HPDE6-E6E7 (cell line): ENCODE measurements around the gene C11orf97.
A peak's percentile ranks its signal among the peaks of the same experiment; 100 is the strongest.
"Not testable (repeated sequence)": the region's sequence is repeated elsewhere in the genome, so short reads cannot be mapped to it uniquely, and the experiment has no call there.

ENCODE experiments used
- DNase-seq: peaks from one replicate; pipeline ENCODE4 v3.0.0; 2011; ENCODE audit warnings: missing footprints; ENCODE audit errors: extremely low spot score

C11orf97 gene

DNA sequence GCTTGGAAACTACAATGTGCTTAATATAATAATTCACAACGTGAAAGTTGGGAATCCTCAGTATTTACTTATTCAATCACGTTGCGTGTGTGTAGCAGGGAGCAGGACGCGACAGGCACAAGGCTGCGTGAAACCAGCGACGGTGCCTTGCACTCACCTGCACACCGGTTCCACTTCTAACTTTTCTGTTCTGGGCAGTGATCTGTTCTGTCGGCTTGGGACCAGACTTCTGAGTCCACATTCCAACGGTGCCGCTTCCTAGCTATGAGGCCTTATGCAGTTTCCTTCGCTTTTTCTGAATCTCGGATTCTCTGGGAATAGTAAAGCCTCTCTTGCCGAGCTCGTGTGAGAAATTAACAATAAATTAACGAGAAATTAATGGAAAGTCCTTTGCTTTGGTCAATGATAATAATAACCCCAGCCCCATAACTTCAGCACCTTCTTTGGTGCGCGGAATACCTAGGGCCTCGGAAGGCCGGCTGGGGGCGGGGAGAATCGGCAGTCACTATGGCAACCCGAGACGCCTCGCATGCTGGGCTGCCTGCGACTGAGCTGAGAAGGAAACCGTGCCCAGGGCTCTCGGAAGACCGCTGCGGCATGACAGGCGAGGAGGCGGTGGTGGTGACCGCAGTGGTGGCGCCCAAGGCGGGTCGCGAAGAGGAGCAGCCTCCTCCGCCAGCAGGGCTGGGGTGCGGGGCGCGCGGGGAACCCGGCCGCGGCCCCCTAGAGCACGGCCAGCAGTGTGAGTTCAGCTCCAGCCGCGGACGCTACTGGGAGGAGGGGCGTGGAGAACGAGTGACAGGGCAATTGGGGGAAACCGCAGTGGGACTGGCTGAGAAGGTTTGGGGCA lies at the start of gene C11orf97:
Gene C11orf97, plus strand, starts transcription at position 530 of the 850 bp plus-strand sequence. Its CDS starts 68 bp downstream, at position 598.
- no peak for DNase-seq

DNA sequence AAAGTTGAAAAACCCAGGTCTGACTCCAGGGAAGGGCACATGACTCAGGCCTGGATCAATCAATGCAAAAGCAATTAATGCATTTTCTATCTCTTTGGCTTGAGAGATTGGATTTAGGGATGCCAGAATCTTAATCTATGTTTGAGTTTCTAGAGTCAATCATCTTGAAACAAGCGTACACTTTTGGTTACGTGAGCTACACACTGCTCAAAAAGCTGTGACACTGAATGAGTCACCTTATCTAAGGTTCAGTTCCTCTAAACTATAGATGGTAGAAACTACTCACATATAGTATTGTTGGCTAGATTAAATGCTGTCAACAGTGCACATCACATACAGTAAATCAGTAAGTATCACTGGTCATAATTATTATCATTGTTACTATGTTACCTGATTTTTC lies 42.8 kb upstream of the C11orf97 start:
- DNase-seq: no peak

DNA sequence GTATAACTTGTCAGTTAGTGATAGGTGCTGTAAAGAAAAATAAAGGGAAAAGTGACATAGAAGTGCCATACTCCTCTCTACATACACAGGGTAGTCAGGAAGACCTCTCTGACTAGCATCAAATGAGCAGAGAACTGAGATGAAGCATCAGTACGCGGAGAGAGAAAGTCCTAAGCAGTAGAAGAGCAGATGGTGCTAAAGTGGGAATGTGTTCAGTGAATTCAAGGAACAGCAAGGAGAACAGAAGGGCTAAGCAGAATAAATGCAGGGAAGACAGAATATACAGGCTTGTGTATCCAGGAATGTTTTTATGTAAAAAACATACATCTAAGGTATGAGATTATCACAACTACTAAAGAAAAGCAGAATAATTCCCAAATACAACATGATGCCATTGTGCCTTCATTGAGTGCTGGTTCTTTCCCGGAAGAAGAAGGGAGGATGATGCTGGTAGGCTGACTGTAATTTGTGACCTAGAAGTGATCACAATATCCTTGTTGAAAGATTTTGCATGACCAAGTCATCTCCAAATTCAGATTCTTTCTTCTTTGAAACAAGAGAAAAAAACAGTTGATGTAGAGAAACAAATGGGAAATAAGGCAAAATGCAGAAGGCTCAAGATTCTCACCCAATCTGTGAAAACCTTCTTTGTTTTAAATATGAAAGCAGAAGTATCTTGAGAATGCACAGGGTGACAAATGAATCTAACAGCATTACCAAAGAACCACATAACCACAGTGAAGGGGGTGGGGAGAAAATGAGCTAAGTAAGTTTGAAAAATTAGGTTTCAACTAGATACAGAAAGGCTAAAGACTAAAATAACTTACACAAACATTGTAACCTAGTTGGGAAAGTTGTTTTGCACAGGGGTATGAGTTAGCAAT lies 39.1 kb upstream of the C11orf97 start:
- no peak for DNase-seq

DNA sequence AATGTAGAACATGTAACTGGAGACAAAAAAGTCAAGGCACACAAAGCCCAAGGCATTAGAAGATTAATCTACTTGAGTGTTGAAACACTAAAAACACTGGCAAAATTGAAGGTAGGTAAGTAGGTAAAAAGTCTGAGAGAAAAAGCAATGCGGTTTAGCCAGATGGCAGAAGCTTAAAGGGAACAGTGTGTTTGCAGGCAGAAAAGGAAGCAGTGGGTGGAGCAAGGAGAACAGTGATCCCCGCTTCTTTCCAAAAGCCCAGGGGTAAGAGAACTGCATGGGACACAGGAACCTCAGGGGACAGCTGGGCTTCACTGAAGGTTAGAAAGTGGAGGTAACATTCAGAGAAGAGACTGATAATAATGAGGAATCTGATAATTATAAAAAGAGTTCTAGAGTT lies 34.6 kb upstream of the C11orf97 start:
- DNase-seq: no peak

GRCh38 chr11:94481342-94481741 lies 30.9 kb upstream of the C11orf97 start:
- no peak for DNase-seq

- no peak for DNase-seq
Observed at GRCh38 chr11:94486068-94486467, 26.2 kb upstream of the C11orf97 start.

DNA sequence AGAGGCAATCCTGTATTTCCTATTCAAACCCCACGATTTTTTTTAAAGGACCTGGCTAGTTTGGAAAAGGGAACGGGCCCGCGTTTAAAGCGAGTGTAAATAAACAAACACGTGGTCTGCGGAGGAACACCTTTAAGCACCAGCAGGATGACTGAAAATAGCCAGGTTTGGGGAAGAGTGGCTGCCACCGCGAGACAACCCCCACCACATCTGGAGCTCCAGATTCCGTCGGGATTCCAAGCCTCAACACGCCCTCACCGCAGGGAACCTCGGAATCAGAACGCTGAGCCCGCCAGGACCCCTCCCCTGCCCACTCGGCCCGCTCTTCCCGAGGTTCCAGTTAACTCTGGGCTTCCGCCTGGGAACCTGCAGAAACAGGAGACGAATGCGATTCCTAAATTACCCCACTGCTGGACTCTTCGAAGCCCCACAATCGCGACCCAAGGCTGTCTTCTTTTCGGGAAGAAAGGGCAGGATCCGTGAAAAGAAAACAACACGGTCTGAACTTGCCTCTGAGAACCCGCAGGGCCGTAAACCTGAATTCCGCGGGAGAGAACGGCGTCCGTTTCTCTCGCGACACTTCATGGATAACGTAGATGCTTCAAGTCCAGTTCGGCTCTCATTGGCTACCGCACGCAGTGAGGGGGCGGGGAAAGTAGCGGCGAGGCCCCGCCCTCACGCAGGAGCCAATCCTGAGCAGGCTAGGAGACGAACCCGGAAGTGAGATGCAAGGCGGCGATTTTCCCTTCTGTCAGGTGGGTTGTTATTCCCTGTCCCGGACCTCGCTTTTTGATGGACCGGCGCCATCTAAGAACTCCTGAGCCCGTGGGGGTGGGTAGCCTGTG lies 18.8 kb upstream of the C11orf97 start, which contains the start of the genes ANKRD49 and MRE11:
Gene ANKRD49, plus strand, starts transcription at position 704 of the 845 bp plus-strand sequence. CDS start 2,710 bp downstream, outside the sequence.
Gene MRE11, minus strand, starts transcription at position 564 of the 845 bp plus-strand sequence. CDS start 1,043 bp downstream, outside the sequence.
- peak; percentile 85 for DNase-seq

DNA sequence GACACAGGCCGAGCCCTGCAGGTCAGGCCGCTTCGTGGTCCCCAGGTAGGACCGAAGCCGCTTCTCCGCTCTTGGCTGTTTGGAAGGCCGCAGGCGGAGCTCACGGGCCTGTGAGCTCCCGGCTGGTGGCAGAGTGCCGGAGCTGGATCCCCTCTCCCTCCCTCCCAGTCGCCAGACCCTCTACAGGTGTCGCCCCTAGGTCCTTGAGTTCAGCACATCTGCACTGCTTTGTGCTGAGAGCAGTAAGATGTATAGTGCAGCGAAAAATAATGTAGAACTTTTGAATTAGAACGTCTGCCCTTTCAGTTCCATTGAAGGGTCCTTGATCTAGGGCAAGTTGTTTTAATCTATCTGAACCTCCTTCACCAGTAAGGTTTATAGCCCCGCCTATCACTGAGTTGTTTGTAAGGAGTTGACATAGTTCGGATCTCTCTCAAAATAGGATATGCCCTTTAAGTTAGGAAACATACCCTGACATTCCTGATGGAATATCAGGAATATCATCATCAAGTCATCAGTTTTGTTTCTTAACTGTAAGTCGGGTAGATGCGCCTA lies 18.1 kb upstream of the C11orf97 start:
- no peak for DNase-seq

DNA sequence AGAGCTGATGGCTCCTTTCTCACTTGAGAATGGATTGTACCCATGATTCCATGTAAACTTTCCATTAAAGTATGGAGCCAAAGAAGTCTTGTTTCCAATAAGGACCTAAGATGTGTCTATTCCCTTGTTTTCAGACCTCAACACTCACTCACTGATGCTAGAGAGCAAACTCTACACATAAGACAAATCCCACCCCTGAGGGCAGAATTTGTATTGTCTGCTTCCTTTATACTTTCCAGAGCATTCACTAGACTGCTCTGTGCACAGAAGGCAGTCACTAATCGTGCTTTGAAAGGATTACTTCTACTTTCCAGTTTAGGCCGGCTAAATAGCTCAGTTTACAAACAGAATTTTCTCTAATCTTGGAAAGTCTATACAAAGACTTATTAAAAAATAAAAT lies 12.1 kb upstream of the C11orf97 start:
- DNase-seq: no peak

- DNase-seq: no peak
Observed at GRCh38 chr11:94501522-94501921, 10.7 kb upstream of the C11orf97 start.

- DNase-seq: peak; percentile 33
Observed at GRCh38 chr11:94504689-94505293, 7.5 kb upstream of the C11orf97 start.

- DNase-seq: not testable (repeated sequence)
Observed at GRCh38 chr11:94506513-94506912, 5.7 kb upstream of the C11orf97 start.

GRCh38 chr11:94507485-94507884 lies 4.8 kb upstream of the C11orf97 start:
- DNase-seq: no peak

DNA sequence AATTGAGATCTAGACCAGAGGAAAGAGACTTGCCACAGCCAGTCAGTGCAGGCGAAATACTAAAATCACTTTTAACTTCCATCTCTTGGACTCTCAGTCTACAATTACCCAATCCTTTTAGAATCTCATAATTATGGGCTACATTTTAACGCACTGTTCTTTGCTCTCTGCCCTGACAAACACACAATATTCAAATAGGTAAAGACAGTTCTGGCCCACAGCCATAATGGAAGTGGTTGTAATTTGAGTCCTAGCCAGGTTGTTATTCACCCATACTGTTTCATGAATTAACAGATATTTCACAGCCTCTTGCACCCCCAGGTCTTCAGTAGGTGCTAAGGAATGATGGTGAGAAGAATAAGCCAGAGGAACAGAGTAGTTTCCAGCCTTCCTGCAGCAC lies 830 bp downstream of the C11orf97 start:
- no peak for DNase-seq

GRCh38 chr11:94515398-94515797 lies 3.1 kb downstream of the C11orf97 start:
- no peak for DNase-seq

DNA sequence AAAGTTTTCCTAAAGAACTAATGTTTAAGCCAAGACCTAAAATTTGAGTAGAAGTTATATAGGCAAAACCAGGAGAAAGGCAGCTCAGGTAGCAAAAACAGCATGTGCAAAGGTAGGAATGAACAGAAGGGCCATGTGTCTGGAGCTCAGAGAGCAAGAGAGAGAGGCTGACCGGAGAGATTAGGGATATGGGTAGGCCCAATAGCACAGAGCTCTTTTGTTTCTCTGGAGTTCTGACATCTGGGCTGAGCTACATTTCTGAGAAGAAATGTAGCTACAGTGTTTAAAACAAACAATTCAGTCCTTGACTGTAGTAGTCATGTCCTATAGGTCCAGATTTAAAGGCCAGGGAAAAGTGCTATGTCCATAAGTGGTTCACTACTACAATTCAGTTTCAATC lies 4.5 kb downstream of the C11orf97 start:
- DNase-seq: no peak

- no peak for DNase-seq
Observed at GRCh38 chr11:94518300-94518699, 6.0 kb downstream of the C11orf97 start.

GRCh38 chr11:94519478-94520084 lies 7.3 kb downstream of the C11orf97 start:
- no peak for DNase-seq

DNA sequence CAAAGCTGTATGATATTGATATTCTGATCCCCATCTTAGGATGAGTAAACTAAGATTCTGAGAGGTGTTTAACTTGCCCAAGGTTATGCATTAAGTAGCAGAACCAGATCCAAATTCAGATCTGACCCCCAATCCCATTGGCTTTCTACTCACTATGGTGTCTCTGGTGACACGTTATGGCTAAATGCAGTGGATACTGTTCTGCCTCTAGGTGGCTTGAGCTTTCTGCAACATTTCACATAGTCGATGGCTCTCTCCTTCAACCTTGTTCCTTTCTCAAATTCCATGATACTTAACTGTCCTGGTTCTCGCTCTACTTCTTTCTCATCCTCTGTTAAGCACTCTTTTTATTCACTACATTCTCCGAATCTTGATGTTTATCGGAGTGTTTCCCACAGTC lies 9.4 kb downstream of the C11orf97 start:
- DNase-seq: no peak

- no peak for DNase-seq
Observed at GRCh38 chr11:94524341-94524740, 12.1 kb downstream of the C11orf97 start.
